HG03575 (cell line): ENCODE measurements around the gene ZBTB7C.

Source experiments
- ATAC-seq: cut with Tn5 transposase; IDR thresholded peaks from one replicate; pipeline ENCODE4 v1.9.1; 2021; ENCODE audit not compliant: unreplicated experiment, insufficient number of reproducible peaks, low FRiP score; ENCODE audit errors: extremely low read depth

Gene ZBTB7C

GRCh38 chr18:48049757-48050156 is 359.4 kb downstream of the ZBTB7C start:
- no peak for ATAC-seq

GRCh38 chr18:48048251-48048650 is 360.9 kb downstream of the ZBTB7C start:
- no peak for ATAC-seq

- ATAC-seq: no peak
Measured at GRCh38 chr18:48046843-48047242, 362.3 kb downstream of the ZBTB7C start.

- ATAC-seq: no peak
Measured at GRCh38 chr18:48045744-48046143, 363.4 kb downstream of the ZBTB7C start.

- no peak for ATAC-seq
Measured at GRCh38 chr18:48044944-48045343, 364.2 kb downstream of the ZBTB7C start.

GRCh38 chr18:48043166-48043565 is 366.0 kb downstream of the ZBTB7C start:
- ATAC-seq: no peak

- ATAC-seq: no peak
Measured at GRCh38 chr18:48042431-48042830, 366.8 kb downstream of the ZBTB7C start.

GRCh38 chr18:48040457-48041110 is 368.6 kb downstream of the ZBTB7C start:
- no peak for ATAC-seq

GRCh38 chr18:48039769-48040215 is 369.4 kb downstream of the ZBTB7C start:
- ATAC-seq: no peak

- no peak for ATAC-seq
Measured at GRCh38 chr18:48038636-48039035, 370.5 kb downstream of the ZBTB7C start.

GRCh38 chr18:48037481-48038271 is 371.5 kb downstream of the ZBTB7C start:
- no peak for ATAC-seq

GRCh38 chr18:48036641-48037421 is 372.4 kb downstream of the ZBTB7C start:
- ATAC-seq: no peak

GRCh38 chr18:48036226-48036625 is 373.0 kb downstream of the ZBTB7C start:
- no peak for ATAC-seq

- no peak for ATAC-seq
Measured at GRCh38 chr18:48035556-48035860, 373.7 kb downstream of the ZBTB7C start.

GRCh38 chr18:48034651-48035555 is 374.3 kb downstream of the ZBTB7C start:
- no peak for ATAC-seq

GRCh38 chr18:48033790-48034650 is 375.2 kb downstream of the ZBTB7C start:
- ATAC-seq: no peak

GRCh38 chr18:48032876-48033789 is 376.1 kb downstream of the ZBTB7C start:
- ATAC-seq: no peak
